CD4-positive, alpha-beta T cell (primary cell): Measurements from ENCODE around the gene SYT2. TPM values are rescaled to one million over a fixed set of nuclear protein-coding genes. Genes with fewer than 3 reads are reported as not detected.
"Not testable (repeated sequence)": the region's sequence is repeated elsewhere in the genome, so short reads cannot be mapped to it uniquely, and the experiment has no call there.

Experiments
- ATAC-seq: fragments of 200-7000 bp; cut with Tn5 transposase; one replicate; pipeline ENCODE4 v1.10.0; 2022; ENCODE audit warnings: mild to moderate bottlenecking; ENCODE audit not compliant: poor library complexity
- CTCF ChIA-PET: fragments of 350-600 bp; sonication (Branson Sonifier 250); formaldehyde crosslinking; loops from one replicate; lab custom pipeline; 2021; ENCODE audit warnings: antibody characterized with exemption, inconsistent platforms; lab: Charles Lee
- POLR2A ChIA-PET: fragments of 350-600 bp; sonication (Branson Sonifier 250); formaldehyde crosslinking; loops from one replicate; lab custom pipeline; 2021; ENCODE audit warnings: antibody characterized with exemption, inconsistent platforms; lab: Charles Lee
- DNase-seq, 14 experiments: peaks; one replicate each; pipeline ENCODE4 v3.0.0-alpha.2; 2013 to 2020; ENCODE audit warnings: mixed read lengths in 2 of 14
- H3K27ac ChIP-seq, 2 donors: one replicate each; pipeline versions ENCODE4 v1.5.1 to v1.7.0; 2013; ENCODE audit warnings: low read length in 2 of 2, low read depth in 1 of 2, mild to moderate bottlenecking in 1 of 2
- H3K27me3 ChIP-seq, 2 experiments: 1 replicate in 1 of 2; 2 replicates in 1 of 2; pipeline versions ENCODE4 v1.6.1 to v1.7.0; 2013; ENCODE audit warnings: low read length in 2 of 2, control low read depth in 1 of 2, mild to moderate bottlenecking in 1 of 2, moderate library complexity in 1 of 2; ENCODE audit not compliant: insufficient read depth in 2 of 2, control insufficient read depth in 1 of 2
- H3K36me3 ChIP-seq: one replicate; pipeline ENCODE4 v1.6.1; 2013; ENCODE audit warnings: low read length, control low read depth; ENCODE audit not compliant: insufficient read depth
- H3K4me1 ChIP-seq: one replicate; pipeline ENCODE4 v1.6.1; 2013; ENCODE audit warnings: low read length, control low read depth; ENCODE audit not compliant: insufficient read depth
- H3K4me3 ChIP-seq: one replicate; pipeline ENCODE4 v1.5.1; 2013; ENCODE audit warnings: mild to moderate bottlenecking, low read length, moderate library complexity
- H3K9me3 ChIP-seq, 2 experiments: 1 replicate in 1 of 2; 2 replicates in 1 of 2; pipeline versions ENCODE4 v1.6.1 to v1.7.0; 2013; ENCODE audit warnings: low read length in 2 of 2, mild to moderate bottlenecking in 2 of 2, control low read depth in 1 of 2, moderate library complexity in 1 of 2; ENCODE audit not compliant: control insufficient read depth in 1 of 2, insufficient read depth in 1 of 2
- H3K27ac Mint-ChIP-seq: one replicate; pipeline ENCODE4 v1.8.0; 2020; ENCODE audit warnings: mixed read lengths
- H3K27me3 Mint-ChIP-seq: one replicate; pipeline ENCODE4 v1.8.0; 2021; ENCODE audit warnings: mixed read lengths
- H3K36me3 Mint-ChIP-seq: one replicate; pipeline ENCODE4 v1.8.0; 2021; ENCODE audit warnings: low read depth, mixed read lengths
- H3K4me1 Mint-ChIP-seq: one replicate; pipeline ENCODE4 v1.8.0; 2021; ENCODE audit warnings: low read depth, mixed read lengths
- H3K4me3 Mint-ChIP-seq: one replicate; pipeline ENCODE4 v1.8.0; 2020; ENCODE audit warnings: mild to moderate bottlenecking, mixed read lengths
- H3K9me3 Mint-ChIP-seq: one replicate; pipeline ENCODE4 v1.8.0; 2020; ENCODE audit warnings: mixed read lengths
- intact Hi-C, 2 experiments: fragments of 100-400 bp; cut with DNase I in 1 of 2; cut with micrococcal nuclease in 1 of 2; formaldehyde crosslinking; loops; one replicate each; pipeline versions ENCODE4 v1.15.1 to v1.9.0; 2023 to 2025; cut with DNase I, micrococcal nuclease
- total RNA-seq, 174 experiments: library from RNA in 2 of 174; stranded (reverse) in 2 of 174; gene quantifications; one replicate each; pipeline ENCODE4 v1.2.3 and lab custom pipeline; 2021 to 2026
- TF ChIP-seq, protein P1 (sequence below): fragments of 200-600 bp; IDR thresholded peaks from one replicate; pipeline ENCODE4 v1.8.0; 2022; ENCODE audit warnings: antibody characterized with exemption, mild to moderate bottlenecking

Gene SYT2
- total RNA-seq, 2 experiments from 2014 or later: not detected

DNA sequence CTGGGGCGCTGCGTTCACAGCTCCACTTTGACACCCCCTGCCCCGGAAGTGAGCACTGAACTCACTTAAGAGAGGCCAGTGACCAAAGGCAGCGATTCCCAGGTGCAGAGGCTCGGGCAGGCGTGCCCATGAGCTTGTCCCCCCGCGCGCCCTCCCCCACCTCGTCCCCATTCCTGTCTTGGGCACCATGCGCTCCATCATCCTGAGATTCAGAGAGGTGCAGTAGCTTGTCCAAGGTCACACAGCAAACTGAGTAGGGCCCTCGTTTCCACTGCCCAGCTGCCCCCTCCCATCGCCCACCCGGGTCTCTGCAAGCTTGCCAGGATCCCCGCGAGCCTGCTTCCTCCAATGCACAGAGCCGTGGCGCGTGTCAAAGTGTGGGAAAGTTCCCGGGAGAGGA, 68.0 kb downstream of the SYT2 start:
- Mint-ChIP-seq H3K9me3 (no peaks in the 10 kb centered on the region), H3K36me3 (no peaks in the 10 kb centered on the region), H3K27me3 (peaks cover 91% of the 10 kb centered on the region), H3K4me3 (no peak overlapping the region), H3K27ac (no peak overlapping the region), H3K4me1 (peaks cover 44% of the 10 kb centered on the region)
- no peak for ATAC-seq
- Histone ChIP-seq H3K36me3 (no peaks in the 10 kb centered on the region), H3K27ac (no peak overlapping the region), H3K9me3 (peaks cover 0 to 12% of the 10 kb centered on the region in 2 experiments), H3K4me3 (peak overlapping the region; percentile 48), H3K27me3 (peaks cover 54 to 75% of the 10 kb centered on the region in 2 experiments), H3K4me1 (peaks cover 33% of the 10 kb centered on the region)
- TF ChIP-seq, protein P1, sequence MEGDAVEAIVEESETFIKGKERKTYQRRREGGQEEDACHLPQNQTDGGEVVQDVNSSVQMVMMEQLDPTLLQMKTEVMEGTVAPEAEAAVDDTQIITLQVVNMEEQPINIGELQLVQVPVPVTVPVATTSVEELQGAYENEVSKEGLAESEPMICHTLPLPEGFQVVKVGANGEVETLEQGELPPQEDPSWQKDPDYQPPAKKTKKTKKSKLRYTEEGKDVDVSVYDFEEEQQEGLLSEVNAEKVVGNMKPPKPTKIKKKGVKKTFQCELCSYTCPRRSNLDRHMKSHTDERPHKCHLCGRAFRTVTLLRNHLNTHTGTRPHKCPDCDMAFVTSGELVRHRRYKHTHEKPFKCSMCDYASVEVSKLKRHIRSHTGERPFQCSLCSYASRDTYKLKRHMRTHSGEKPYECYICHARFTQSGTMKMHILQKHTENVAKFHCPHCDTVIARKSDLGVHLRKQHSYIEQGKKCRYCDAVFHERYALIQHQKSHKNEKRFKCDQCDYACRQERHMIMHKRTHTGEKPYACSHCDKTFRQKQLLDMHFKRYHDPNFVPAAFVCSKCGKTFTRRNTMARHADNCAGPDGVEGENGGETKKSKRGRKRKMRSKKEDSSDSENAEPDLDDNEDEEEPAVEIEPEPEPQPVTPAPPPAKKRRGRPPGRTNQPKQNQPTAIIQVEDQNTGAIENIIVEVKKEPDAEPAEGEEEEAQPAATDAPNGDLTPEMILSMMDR: no peak
- CTCF ChIA-PET: no interaction called here
- POLR2A ChIA-PET: no interaction called here
- intact Hi-C loops: no loop called here
- no peak for DNase-seq

DNA sequence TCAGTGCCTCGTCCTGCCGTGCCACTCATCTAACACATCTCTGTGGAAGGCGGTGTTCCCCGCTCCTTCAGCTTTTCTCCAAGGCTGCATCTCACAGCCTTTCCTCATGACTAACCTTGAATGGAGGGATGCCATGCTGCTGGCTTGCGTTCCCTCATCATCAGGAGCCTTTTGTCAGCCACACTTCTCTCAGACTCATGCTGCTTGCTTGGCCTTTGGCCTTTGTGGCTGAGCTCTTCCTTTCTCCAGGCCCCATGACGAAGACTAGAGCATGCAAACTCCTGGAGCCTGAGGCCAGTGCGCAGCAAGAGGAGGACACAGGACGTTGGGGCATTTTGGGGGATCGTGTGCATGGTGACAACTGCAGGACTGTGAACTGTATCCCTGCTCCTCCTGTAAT, 70.8 kb downstream of the SYT2 start:
- Mint-ChIP-seq H3K36me3 (no peaks in the 10 kb centered on the region), H3K27me3 (peaks cover 81% of the 10 kb centered on the region), H3K9me3 (no peaks in the 10 kb centered on the region), H3K4me1 (peaks cover 37% of the 10 kb centered on the region), H3K4me3 (no peak overlapping the region), H3K27ac (no peak overlapping the region)
- CTCF ChIA-PET: no interaction called here
- Histone ChIP-seq H3K36me3 (no peaks in the 10 kb centered on the region), H3K4me3 (no peak overlapping the region), H3K27ac (no peak overlapping the region), H3K27me3 (peaks cover 46 to 53% of the 10 kb centered on the region in 2 experiments), H3K9me3 (peaks cover 0 to 12% of the 10 kb centered on the region in 2 experiments), H3K4me1 (peaks cover 29% of the 10 kb centered on the region)
- POLR2A ChIA-PET: no interaction called here
- TF ChIP-seq, protein P1: no peak
- ATAC-seq (no peak), DNase-seq (no peak)
- intact Hi-C loops: no loop called here

DNA sequence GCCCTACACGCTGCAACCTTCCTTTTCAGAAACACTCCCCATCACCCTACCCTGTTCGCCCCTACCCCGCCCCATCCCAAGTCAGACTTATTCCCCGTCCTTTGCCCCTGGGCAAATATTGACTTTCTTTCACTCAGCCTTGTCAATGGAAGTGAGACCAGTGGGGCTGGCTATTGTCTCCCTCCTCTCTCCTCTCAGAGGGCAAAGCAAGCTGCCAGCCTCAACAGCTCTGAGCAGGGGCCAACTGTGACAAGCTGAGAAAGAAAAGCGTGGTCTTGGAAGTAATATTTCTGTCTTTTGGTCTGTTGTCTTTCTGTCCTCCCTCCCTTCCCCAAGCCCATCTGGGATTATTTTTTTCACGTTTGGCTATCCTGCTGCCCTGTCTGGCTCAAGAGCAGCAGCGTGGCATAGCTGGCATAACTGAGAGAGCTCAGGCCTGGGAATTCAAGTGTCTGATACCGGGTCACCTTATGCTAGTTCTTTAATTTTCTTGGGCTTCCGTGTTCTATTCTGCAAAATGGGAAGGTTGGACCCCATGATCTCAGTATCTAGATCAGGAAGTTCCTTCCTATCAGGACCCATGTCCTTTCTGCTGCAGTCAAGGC, 71.5 kb downstream of the SYT2 start:
- H3K4me3 ChIP-seq, H3K36me3 Mint-ChIP-seq, H3K27ac Mint-ChIP-seq, H3K27ac ChIP-seq, CTCF ChIA-PET, H3K36me3 ChIP-seq, H3K4me3 Mint-ChIP-seq, POLR2A ChIA-PET, intact Hi-C loops, H3K9me3 Mint-ChIP-seq, ATAC-seq, DNase-seq: not testable (repeated sequence)
- H3K27me3 Mint-ChIP-seq: peaks cover 78% of the 10 kb centered on the region
- peaks cover 22% of the 10 kb centered on the region for H3K4me1 ChIP-seq
- H3K4me1 Mint-ChIP-seq: peaks cover 30% of the 10 kb centered on the region
- H3K27me3 ChIP-seq: peaks cover 39 to 46% of the 10 kb centered on the region in 2 experiments
- peaks cover 0 to 12% of the 10 kb centered on the region in 2 experiments for H3K9me3 ChIP-seq
